ENCODE data around the gene PROSER3. TPM values are rescaled to one million over a fixed set of nuclear protein-coding genes. Genes with fewer than 3 reads are reported as not detected.

Gene PROSER3
- total RNA-seq, 1 donor from 2014 or later, result 20.8 TPM

- Histone ChIP-seq H3K4me3 (no peak overlapping the region), H3K27me3 (ENCODE audit: low read depth) (no peaks in the 10 kb centered on the region), H3K9me3 (no peaks in the 10 kb centered on the region), H3K27ac (no peak overlapping the region), H3K4me1 (no peaks in the 10 kb centered on the region), H3K36me3 (peaks cover 100% of the 10 kb centered on the region)
- ATAC-seq, result no peak
- no peak for DNase-seq
- TF ChIP-seq CTCF (IDR thresholded peaks at IDR 0.05), result no peak
- intact Hi-C loops (cut with DNase I), result no loop called here
These were observed 26.1 kb upstream of the PROSER3 start for GRCh38 chr19:35731779-35732405.

- Histone ChIP-seq H3K4me3 (no peak overlapping the region), H3K27ac (no peak overlapping the region), H3K27me3 (ENCODE audit: low read depth) (no peaks in the 10 kb centered on the region), H3K9me3 (no peaks in the 10 kb centered on the region), H3K4me1 (no peaks in the 10 kb centered on the region), H3K36me3 (peaks cover 100% of the 10 kb centered on the region)
- no peak for TF ChIP-seq CTCF (IDR thresholded peaks at IDR 0.05)
- no peak for DNase-seq
- ATAC-seq, result no peak
- intact Hi-C loops (cut with DNase I), result no loop called here
These were observed 25.3 kb upstream of the PROSER3 start for GRCh38 chr19:35732540-35733179.

- Histone ChIP-seq H3K36me3 (peaks cover 100% of the 10 kb centered on the region), H3K27me3 (ENCODE audit: low read depth) (no peaks in the 10 kb centered on the region), H3K4me3 (no peak overlapping the region), H3K9me3 (no peaks in the 10 kb centered on the region), H3K27ac (no peak overlapping the region), H3K4me1 (no peaks in the 10 kb centered on the region)
- ATAC-seq, result no peak
- intact Hi-C loops (cut with DNase I), result no loop called here
- no peak for DNase-seq
- TF ChIP-seq CTCF (IDR thresholded peaks at IDR 0.05), result no peak
These were observed 24.5 kb upstream of the PROSER3 start for GRCh38 chr19:35733180-35734125.

GRCh38 chr19:35734273-35734672 is 23.7 kb upstream of the PROSER3 start:
- intact Hi-C loops (cut with DNase I), result no loop called here
- Histone ChIP-seq H3K27ac (no peak overlapping the region), H3K9me3 (no peaks in the 10 kb centered on the region), H3K27me3 (ENCODE audit: low read depth) (no peaks in the 10 kb centered on the region), H3K4me3 (no peak overlapping the region), H3K36me3 (peaks cover 100% of the 10 kb centered on the region), H3K4me1 (peaks cover 2% of the 10 kb centered on the region)
- TF ChIP-seq CTCF (IDR thresholded peaks at IDR 0.05), result no peak
- ATAC-seq (no peak), DNase-seq (no peak)

- Histone ChIP-seq H3K36me3 (peaks cover 96% of the 10 kb centered on the region), H3K4me1 (peaks cover 8% of the 10 kb centered on the region), H3K4me3 (no peak overlapping the region), H3K27ac (no peak overlapping the region), H3K9me3 (no peaks in the 10 kb centered on the region), H3K27me3 (ENCODE audit: low read depth) (no peaks in the 10 kb centered on the region)
- intact Hi-C loops (cut with DNase I), result no loop called here
- no peak for TF ChIP-seq CTCF (IDR thresholded peaks at IDR 0.05)
- no peak for DNase-seq
- no peak for ATAC-seq
These were observed 23.1 kb upstream of the PROSER3 start for GRCh38 chr19:35734889-35735288.

All from lower lobe of right lung (tissue), 2 donors.